Uterus (tissue), 2 donors: ENCODE measurements around the gene IL1A.

Experiments used
- POLR2A ChIP-seq, 2 donors: fragments of 450-650 bp; IDR thresholded peaks; one replicate each; pipeline ENCODE4 v1.6.1; 2016; ENCODE audit warnings: antibody characterized with exemption in 2 of 2, mild to moderate bottlenecking in 1 of 2, moderate library complexity in 1 of 2
- TF ChIP-seq, protein P1 (sequence below), 4 experiments: fragments of 200-600 bp in 2 of 4; fragments of 450-650 bp in 2 of 4; sonication (generic) in 2 of 4; IDR thresholded peaks; one replicate each; pipeline ENCODE4 v1.5.1; 2016 to 2019; ENCODE audit warnings: antibody characterized with exemption in 4 of 4, mild to moderate bottlenecking in 2 of 4, moderate library complexity in 1 of 4

DNA sequence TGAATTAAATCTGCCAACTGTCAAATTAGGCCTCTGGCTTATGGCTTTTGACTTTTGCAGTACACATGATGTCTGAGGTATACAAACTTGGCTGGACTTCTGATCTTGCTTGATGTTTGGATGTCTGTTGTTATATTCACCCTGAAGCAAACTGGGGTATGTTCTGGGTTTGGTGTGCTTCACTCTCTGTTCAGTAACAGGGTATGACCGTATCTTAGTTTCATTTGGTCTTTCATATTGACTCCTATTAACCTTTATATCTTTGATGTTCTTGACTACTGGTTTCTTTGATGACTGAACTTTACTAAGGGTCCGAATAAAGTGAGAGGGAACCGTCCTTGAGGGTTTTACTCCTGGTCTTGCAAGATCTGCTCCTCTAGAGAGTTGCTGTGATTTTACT, 28.1 kb downstream of the IL1A start:
- TF ChIP-seq, protein P1, sequence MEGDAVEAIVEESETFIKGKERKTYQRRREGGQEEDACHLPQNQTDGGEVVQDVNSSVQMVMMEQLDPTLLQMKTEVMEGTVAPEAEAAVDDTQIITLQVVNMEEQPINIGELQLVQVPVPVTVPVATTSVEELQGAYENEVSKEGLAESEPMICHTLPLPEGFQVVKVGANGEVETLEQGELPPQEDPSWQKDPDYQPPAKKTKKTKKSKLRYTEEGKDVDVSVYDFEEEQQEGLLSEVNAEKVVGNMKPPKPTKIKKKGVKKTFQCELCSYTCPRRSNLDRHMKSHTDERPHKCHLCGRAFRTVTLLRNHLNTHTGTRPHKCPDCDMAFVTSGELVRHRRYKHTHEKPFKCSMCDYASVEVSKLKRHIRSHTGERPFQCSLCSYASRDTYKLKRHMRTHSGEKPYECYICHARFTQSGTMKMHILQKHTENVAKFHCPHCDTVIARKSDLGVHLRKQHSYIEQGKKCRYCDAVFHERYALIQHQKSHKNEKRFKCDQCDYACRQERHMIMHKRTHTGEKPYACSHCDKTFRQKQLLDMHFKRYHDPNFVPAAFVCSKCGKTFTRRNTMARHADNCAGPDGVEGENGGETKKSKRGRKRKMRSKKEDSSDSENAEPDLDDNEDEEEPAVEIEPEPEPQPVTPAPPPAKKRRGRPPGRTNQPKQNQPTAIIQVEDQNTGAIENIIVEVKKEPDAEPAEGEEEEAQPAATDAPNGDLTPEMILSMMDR (IDR thresholded peaks at IDR 0.05), result no peak
- TF ChIP-seq POLR2A (IDR thresholded peaks at IDR 0.05), result no peak
